OCI-LY1 (cell line): ENCODE results near the gene ADAM12.

Source experiments
- CTCF ChIP-seq: fragments of 200-600 bp; sonication (generic), shearing (Covaris generic); IDR thresholded peaks from 2 replicates; pipeline ENCODE4 v1.5.1; 2017; ENCODE audit warnings: mild to moderate bottlenecking, antibody characterized with exemption, low read length, moderate library complexity, mixed read lengths
- EZH2 ChIP-seq: fragments of 200-600 bp; sonication (generic), shearing (Covaris generic); IDR thresholded peaks from 2 replicates; pipeline ENCODE4 v1.8.0; 2017; ENCODE audit warnings: borderline replicate concordance, mixed run types, mild to moderate bottlenecking, antibody characterized with exemption, low read length, moderate library complexity, mixed read lengths

GRCh38 chr10:126394948-126395347 is 6.7 kb upstream of the ADAM12 start:
- TF ChIP-seq CTCF (no peak), EZH2 (no peak)
